ENCODE measurements around the gene EIF3L.

Gene EIF3L

GRCh38 chr22:37855462-37855861 is 6.2 kb downstream of the EIF3L start:
- DNase-seq: no peak

GRCh38 chr22:37860796-37861421 is 11.7 kb downstream of the EIF3L start:
- no peak for DNase-seq

GRCh38 chr22:37862570-37863325 is 13.5 kb downstream of the EIF3L start:
- DNase-seq: peak in 1 of 4 experiments; percentile 11

GRCh38 chr22:37865510-37865909 is 16.3 kb downstream of the EIF3L start:
- DNase-seq: no peak

- DNase-seq: no peak
Measured at GRCh38 chr22:37870273-37870672, 21.1 kb downstream of the EIF3L start.

- DNase-seq: no peak
Measured at GRCh38 chr22:37880668-37881440, 31.6 kb downstream of the EIF3L start.

GRCh38 chr22:37884420-37884819 is 35.2 kb downstream of the EIF3L start:
- DNase-seq: no peak

GRCh38 chr22:37887584-37888378 is 38.6 kb downstream of the EIF3L start:
- DNase-seq: no peak

GRCh38 chr22:37891926-37892325 is 42.7 kb downstream of the EIF3L start:
- DNase-seq: no peak

- no peak for DNase-seq
Measured at GRCh38 chr22:37892566-37893335, 43.5 kb downstream of the EIF3L start.

- DNase-seq: no peak
Measured at GRCh38 chr22:37893583-37893983, 44.4 kb downstream of the EIF3L start.

- DNase-seq: no peak
Measured at GRCh38 chr22:37894939-37895670, 45.9 kb downstream of the EIF3L start.

GRCh38 chr22:37896181-37896592 is 47.0 kb downstream of the EIF3L start:
- peak; percentile 20 to 50 (median 45) for DNase-seq

- DNase-seq: no peak
Measured at GRCh38 chr22:37896939-37897338, 47.7 kb downstream of the EIF3L start.

GRCh38 chr22:37897807-37898206 is 48.6 kb downstream of the EIF3L start:
- DNase-seq: no peak

GRCh38 chr22:37898441-37899181 is 49.4 kb downstream of the EIF3L start:
- no peak for DNase-seq

GRCh38 chr22:37904572-37905533 is 55.6 kb downstream of the EIF3L start:
- DNase-seq: peak; percentile 80 to 94 (median 89)

- peak; percentile 66 to 92 (median 80) for DNase-seq
Measured at GRCh38 chr22:37905534-37906363, 56.5 kb downstream of the EIF3L start, which contains the start of gene MICALL1. MICALL1 (plus strand) TSS chr22:37906297; CDS start chr22:37906423, 126 bp downstream.

Data from suppressor macrophage (primary cell).